Fibroblast of skin of left quadriceps (primary cell): ENCODE results near the gene MAD1L1.

Source experiments
- DNase-seq, 2 experiments: peaks; one replicate each; pipeline ENCODE4 v3.0.0-alpha.2; 2013; ENCODE audit warnings: low read depth in 2 of 2

Gene MAD1L1

DNA sequence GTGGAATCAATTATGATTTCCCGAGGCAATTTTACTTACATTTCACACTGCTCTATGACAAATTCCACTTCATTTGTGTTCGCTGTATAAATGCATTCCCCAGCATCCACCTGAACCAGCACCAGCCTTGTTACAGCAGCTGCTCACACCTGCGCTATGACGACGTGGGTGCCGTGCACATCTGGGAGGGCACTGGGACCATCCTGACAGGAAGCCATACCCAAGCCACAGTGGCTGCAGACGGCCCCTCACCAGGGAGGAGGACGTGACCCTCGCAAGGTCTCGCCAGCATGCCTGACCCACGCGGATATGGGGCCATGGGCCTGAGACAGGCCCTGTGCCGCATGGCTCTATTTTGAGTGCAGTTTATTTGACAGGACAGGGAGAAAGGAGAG, 201.3 kb downstream of the MAD1L1 start:
- no peak for DNase-seq

DNA sequence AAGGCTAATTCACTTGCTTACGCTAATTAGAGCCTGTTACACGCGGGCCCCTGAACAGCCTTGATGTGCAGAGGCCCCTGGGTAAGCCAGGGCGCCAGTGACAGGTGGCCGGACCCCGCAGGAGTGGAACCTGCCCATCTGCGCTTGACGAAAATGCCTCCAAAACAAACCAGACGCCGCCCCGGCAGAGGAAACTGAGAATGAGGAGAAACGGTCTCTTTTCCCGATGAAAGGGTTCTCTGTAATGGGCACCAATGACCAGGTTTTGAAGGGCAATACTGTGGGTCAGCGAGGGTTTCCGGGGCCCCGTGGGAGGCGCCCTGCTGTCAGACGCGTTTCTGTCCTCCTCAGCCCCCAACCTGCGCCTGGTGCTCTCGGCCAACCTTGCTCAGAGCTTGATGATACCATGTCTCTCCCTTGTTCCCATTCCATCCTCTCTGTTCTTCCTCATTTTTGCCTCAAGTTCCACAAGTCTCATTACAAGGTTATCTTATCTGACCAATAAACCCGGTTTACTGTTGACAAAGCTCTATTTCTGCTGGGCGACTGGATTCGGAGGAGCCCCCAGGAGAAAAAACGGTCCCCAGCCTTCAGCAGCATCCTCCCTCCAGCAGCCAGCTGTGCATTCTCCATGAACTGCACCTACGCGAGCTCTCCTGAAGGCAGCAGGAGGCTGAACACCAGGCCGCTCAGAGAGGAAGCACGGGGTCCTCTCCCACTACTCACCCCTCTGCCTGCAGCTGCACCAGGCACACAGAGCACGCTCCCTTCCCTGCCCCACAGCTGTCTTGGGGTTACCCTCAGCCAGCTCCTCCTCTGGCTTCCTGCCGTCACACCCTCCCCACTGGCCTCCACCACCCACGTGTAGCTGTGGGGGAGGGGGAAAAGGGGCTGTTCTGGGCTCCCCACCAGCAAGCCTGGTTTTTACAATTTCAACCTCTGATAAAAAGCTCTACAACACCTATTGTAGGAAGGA, 202.0 kb downstream of the MAD1L1 start:
- DNase-seq, result no peak

DNA sequence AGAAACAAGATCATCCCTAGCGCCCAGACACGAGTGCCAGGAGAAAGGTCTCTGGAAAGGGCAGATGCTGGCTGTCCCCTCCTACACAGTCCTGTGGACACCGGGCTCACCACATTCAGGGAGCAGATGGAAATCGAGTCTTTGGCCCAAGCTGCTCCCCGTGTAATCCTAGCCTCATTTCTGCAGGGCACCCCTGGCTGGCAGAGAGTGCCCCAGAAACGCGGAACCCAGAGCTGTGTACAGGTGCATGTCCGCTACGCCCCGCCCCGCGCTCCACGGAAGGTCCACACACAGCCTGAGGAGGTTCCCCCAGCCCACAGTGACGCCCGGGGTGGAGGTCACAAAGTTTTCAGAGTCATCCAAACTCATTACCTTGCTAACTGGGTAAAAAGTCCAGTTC, 202.8 kb downstream of the MAD1L1 start:
- DNase-seq, result no peak

DNA sequence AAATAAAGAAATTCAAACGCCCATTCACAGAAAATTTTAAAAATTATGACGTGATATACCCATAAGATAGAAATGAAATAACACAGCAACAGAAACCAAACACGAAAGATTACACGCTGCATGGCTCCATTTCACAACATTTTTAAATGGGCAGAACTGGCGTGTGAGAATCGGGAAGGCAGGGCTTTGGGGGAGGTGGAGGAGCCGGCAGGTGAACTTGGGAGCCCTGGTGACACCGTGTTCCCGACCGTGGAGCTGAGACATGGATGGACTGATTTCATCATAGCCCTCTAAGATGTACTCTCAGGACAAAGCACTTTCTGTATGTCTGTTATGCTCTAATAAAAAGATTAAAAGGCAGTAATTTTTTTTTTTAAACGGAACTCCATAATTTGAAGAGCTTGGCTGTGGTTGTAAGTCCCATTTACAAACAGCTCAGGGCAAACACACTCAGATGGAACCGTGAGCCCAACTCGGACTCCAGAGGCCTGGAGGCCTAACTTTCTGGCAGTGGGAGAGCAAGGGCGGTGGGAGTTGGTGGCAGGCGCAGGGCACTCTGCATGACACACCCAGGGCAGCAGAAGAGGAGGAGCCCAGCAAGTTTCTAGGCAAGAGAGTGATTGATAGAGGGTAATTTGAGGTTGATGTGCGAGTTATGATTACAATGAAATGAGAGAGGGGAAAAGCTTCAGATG, 203.4 kb downstream of the MAD1L1 start:
- no peak for DNase-seq

DNA sequence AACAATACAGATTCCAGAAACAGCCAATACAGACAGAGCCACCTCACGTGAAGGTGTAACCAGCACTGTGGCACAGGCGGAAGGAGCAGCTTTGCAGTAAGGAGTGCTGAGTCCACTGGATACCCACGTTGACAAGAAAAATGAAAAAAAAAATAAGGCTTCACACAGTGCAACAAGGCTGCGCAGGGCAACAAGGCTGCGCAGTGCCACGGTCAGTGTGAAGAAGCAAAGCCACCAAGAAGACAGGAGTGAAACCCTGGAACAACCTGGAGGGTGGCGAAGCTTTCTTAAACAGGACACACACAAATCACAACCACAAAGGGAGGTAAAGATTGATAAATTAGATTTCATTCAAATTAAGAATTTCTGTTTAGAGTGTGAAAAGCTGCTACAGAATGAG, 204.0 kb downstream of the MAD1L1 start:
- DNase-seq, result no peak

DNA sequence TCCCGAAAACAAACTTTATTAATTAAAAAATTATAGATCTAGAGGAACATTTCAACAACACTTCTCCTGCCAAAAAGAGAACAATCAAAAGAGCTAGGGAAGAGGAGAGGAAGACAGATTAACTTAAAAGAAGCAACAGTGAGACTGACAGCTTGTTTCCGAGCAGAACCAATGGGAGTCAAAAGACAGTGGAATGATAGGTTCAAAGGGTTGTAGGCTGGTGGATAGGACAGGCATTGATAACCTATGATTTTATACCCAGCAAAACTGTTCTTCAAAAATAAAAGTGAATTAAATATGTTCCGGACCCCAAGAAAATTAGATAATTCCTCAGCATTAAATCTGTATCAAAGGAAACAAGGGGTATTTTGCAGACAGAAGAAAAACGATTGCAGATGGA, 207.6 kb downstream of the MAD1L1 start:
- DNase-seq, result no peak

DNA sequence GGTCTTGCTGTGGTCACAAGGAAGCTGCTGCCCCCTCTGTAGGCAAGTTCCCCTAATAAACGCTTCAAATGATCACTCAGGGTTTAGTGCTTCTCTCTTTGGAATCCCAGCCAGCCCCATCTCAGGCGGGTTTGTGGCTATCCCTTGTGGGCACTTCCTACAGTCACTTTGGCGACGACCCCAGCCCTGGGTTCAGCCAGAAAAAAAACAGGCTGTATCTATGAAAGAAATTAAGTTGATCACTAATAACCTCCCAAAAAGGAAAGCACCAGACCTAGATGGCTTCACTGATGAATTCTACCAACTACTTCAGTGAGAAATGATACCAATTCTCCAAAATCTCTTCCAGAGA, 208.2 kb downstream of the MAD1L1 start:
- no peak for DNase-seq

DNA sequence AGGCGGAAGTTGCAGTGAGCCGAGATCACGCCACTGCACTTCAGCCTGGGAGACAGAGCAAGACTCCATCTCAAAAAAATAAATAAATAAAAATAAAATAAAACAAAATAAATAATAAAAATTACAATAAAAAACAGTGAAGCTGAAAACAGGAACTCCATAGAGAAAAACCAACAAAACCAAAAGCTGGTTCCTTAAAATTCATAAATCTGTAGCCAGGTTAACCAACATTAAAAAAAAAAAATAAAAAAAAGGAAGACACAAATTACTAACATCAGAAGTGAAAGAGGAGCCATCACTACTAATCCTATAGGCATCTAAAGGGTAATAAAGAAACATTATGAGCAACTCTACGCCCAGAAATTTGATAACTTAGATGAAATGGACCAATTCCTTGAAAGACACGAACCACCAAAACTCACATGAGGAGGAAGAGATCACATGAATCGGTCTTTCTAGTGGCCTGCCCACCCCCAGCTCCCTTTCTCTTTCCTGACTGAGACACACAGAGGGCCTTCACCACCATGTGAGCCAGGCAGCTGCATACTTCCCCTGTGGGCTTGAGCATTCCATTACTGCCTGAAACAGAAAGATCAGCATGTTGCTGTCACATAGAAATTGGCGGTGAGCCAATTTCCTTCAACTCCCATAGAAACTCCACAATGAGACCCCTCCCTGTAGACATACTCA, 208.7 kb downstream of the MAD1L1 start:
- DNase-seq, result no peak

DNA sequence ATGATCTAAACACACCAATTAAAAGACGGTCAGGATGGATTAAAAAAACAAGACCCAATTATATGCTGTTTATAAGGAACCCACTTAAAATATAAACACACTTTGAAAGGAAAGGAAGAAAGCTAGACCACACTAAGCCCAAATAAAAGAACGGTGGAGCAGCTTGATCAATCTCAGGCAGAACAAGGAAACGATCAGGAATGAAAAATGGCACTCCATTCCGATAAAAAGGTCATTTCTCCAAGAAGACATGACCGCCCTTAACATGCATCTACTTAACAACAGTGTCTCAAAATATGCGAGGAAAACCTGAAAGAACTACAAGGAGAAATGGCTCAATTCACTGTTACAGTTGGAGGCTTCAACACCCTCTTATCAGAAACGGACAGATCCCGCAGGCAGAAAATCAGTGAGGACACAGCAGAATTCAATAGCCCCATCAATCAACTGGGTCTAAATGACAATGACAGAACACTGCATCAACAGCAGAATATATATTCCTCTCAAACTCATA, 210.0 kb downstream of the MAD1L1 start:
- DNase-seq, result no peak

DNA sequence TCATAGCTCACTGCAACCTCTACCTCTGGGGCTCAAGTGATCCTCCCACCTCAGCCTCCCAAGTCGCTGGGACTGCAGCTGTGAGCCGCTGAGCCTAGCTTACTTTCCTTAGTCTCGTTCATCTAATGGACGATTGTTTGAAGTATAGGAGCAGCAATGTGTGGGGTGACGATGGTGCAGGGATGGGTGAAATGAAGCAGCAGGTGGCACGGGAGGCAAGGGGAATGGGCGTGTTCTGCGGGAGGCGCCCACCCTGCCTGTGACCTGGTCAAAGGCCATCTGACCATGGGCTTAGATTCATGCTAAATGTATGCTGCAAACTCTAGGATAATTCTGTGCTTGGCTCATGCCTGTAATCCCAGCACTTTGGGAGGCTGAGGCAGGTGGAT, 210.7 kb downstream of the MAD1L1 start:
- DNase-seq, result no peak

DNA sequence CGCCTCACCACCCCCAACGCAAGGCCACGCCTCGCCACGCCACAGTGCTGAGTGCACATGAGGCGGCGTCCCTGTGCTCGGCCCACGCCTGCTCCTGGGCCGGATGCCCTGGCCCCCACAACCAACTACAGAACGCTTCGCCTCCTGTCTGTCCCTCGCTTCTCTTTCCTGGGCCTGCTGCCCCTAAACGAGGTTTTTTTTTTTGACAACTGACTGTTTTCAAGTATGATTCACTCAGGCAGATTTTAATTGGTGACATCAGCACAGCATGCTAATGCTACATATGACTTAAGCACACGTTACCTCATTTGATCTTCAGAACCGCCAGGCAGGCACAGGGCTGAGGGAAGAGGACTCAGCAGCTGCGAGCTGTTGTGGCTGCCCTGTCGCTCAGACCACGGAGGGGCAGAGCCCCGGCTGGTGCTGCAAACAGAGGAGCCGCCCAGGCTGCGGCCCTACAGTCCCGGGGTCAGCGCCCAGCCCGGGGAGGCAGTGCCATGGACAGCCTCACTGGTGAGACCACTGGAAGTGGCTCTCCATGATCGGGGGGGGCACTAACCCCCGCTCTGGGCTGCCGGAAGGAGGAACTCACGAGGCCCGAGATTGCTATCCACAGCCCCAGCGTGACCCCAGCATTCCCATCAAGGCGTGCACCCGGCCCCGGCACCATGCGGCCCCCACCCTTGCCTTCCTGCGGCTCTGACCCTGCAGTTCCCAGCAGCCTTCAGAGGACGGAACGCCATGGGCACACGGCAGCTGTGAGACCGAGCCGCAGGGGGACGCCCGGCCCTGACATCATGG, 212.8 kb downstream of the MAD1L1 start:
- peak; percentile 80 to 82 for DNase-seq

DNA sequence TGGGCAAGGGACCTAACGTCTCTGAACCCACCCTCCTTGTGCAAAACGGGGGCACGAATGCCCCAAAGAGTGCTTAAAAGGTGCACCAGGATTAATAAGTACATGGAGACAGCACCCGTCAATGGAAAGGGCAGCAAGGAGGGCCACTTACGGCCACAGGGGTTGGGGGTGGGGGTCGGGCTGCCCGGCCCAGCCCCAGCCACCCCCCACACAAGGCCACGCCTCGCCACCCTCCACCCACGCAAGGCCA, 213.4 kb downstream of the MAD1L1 start:
- no peak for DNase-seq

DNA sequence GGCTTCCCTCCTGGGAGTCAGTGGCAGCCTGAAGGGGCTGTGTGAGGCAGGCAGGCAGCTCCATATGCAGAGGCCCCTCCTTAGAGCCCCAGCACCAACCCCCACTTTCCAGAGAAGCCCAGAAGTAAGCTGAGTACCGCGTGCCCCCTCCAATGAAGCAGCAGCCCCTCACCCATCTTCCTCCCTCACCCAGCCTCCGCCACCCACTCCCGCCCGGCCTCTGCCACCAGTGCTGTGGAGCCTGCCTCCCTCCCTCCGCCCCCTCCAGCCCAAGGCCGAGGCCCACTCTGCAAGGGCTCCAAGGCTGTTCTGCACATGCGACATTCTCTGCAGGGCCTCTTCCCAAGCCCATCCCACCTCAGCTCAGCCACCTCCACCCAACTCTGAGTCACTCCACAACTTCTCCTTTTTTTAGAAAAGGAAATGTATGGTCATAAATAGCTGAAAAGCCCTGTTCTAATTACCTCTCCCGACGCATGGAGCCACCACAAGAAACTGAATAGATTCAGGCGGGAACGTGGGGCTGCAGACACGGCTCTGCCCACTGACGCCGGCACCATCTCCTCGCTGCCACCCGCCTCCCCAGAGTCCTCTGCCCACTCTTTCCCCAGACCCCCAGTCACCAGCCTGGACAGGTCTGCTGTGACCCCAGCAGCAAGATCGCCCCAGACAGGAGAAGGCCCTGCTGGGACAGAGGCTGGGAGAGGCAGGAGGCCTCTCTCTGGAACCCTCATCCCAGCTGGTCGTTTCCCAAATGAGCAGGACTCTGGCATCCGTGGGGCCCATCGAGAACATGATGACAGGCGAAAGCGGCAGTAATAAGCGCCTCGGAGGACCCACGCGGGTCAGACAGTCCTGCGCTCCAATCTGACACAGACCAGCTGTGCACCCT, 213.9 kb downstream of the MAD1L1 start:
- DNase-seq, result peak; percentile 76

DNA sequence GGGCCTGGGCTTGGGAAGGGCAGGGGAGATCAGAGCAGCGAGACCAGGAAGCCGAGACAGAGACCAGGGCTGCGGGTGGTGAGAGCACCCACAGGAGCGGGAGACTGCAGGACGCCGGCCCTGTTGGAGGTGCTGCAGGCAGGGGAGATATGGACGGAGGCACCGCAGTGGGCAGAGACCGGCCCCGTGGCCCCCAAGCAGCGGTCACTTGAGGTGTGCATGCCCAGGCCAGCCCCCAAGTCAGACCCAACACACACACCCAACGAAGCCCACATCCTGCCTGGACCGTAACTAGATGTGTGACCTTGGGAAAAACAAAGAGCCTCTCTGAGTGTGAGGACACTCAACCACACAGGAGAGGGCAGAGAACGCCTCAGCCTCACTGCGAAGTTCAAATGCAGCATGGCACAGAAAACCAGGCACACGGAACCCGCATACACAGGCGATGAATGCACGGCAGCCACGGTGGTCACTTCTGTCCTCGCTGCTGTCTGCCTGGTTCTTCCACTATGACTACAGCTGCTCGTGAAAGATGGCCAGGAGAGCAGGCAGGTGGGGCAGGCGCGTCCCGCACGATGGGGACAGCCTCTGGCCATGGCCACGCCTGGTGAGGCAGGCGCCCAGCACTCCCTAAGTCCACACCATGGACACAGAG, 214.7 kb downstream of the MAD1L1 start:
- DNase-seq, result no peak

DNA sequence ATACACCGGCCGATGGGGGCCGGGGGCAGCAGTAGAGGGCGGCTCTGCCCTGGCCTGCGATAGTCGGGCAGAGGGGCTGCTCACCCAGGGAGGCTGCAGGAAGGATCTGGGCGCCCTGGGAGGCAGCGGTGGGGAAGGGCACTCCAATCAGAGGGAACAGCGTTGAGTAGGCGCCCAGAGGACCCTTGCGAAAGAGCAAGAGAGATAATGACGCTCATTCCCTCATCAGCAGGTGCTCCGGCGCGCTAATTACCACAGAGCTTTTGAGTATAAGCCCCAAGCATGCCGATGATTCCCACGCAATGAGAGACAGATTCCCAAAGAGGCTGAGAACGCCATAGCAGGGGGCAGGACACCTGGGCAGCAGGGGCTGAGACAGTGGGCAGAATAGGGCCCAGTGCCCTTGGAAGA, 215.3 kb downstream of the MAD1L1 start:
- DNase-seq, result no peak

DNA sequence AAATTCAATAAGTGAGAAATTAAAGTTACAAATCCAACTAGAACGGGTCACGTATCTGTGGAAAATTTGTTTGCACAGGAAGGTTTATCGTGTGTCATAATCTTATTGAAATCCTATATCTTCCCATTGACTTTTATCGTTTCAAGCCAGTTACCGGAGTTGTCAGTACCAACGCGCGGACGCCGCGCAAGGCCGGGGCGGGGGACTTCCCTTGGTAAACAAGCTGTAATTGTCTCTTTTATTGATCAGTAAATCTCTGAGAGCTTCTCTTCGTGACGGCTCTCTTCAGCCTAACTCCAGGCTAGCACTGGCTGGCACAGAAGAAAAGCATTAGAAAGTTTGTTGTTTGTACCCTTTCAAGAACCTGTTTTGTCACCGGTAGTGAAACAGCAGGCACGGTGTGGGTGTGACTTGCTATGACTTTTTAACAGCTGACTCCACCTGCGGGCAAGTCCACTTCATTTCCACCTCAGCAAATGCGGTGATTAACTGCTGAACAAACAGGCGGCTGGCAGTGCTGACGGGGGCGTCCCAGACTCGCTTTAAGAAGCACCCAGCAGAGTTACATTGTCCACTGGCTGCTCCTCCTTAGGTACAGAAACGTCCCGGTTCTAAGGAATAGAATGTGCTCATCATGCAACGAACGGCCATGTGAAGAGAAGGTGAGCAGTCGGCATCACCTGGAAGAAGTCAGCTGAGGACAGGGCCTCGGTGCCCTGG, 215.8 kb downstream of the MAD1L1 start:
- no peak for DNase-seq

DNA sequence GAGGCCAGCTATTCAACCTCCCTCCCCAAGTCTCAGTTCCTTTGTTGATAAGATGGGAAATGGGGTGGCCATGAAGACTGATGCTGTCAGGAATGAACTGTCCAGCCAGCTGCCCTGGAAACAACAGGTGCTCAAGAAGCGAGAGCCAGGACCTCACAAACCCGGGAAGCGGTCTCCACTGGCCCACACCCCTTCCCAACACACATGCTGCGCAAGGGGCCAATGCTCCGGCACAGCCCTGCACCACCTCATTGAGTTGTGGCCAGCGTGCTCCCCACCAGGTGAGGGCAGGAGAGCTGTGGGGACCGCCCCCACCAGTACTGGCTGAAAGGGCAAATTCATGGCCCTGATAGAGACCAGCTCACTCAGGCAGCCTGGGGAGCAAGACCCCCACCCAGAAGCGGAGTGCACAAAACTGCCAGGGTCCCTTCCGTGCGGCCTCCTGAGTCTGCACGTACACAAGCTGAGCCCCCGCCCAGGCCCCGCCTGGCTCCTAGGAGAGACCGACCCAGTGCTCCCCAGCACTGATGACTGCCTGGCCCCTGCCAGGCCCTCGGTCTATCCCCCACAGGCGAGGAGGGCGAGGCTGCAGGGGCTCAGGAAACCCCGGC, 216.6 kb downstream of the MAD1L1 start:
- DNase-seq, result no peak

DNA sequence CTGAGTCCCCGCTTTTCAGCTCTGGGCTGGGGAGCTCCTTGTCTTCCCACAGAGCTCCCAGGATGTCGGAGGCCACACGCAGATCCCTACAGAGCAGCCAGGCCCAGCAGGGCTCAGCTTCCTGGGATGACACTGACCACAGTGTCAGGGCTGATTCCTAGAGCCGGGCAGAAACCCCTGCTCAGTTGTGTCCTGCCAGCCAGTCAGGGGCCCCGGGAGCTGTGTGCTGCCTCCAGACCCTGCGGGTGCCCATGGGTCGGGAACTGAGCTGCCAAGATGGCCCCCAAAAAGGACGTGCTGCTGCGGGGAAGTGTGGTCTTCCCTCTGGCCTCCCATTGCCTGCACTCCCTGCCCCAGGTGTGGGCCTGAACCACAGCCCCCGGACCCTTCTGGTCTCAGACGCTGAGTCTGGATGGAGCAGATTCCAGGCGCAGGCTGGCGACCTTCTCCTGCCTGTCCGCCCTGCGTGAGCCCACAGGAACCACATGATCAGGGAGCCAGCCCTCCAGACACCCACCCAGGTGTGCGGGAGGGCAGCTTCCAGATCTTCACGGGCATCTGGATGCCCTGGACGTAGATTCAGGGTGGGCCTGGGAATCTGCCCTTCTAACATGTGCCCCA, 217.4 kb downstream of the MAD1L1 start:
- DNase-seq, result no peak
